ENCODE results near the gene CCNJL. TPM values are rescaled to one million over a fixed set of nuclear protein-coding genes. Genes with fewer than 3 reads are reported as not detected.
"Not testable (repeated sequence)": the region's sequence is repeated elsewhere in the genome, so short reads cannot be mapped to it uniquely, and the experiment has no call there.

CCNJL gene
- total RNA-seq, 1 donor from 2014 or later: 11.4 TPM

DNA sequence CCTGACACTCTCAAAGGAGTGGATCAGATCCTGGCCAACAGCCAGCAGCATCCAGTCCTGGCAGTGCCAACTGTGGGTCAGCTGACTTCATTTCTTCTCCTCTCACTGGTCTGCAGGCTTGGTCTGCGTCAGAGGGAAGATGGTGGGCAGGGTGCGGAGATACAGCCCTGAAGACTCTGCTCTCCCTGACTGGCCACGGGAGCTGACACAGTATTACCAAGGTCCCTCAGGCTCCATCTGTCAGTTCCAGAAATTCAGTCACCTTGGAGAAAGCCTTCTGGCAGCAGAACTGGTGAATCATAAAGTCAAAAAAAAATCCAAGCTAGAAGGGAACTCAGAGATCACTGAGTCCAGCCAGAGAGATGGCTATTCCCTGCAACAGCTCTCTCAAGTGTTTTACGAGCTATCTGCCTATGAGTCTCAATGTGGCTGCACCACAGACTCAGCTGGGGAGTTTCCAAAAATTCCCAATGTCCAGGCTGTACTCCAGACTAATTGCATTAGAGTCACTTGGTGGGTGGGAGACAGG lies 30.1 kb upstream of the CCNJL start:
- Mint-ChIP-seq H3K9me3 (ENCODE audit: low read depth) (no peaks in the 10 kb centered on the region), H3K4me3 (ENCODE audit: unreplicated experiment) (no peak overlapping the region), H3K4me1 (ENCODE audit: low read depth) (peaks cover 2% of the 10 kb centered on the region), H3K27ac (ENCODE audit: unreplicated experiment) (no peak overlapping the region), H3K27me3 (ENCODE audit: low read depth) (no peaks in the 10 kb centered on the region), H3K36me3 (ENCODE audit: low read depth) (no peaks in the 10 kb centered on the region)
- no peak for DNase-seq (ENCODE audit: low spot score)
- TF ChIP-seq, protein P1, sequence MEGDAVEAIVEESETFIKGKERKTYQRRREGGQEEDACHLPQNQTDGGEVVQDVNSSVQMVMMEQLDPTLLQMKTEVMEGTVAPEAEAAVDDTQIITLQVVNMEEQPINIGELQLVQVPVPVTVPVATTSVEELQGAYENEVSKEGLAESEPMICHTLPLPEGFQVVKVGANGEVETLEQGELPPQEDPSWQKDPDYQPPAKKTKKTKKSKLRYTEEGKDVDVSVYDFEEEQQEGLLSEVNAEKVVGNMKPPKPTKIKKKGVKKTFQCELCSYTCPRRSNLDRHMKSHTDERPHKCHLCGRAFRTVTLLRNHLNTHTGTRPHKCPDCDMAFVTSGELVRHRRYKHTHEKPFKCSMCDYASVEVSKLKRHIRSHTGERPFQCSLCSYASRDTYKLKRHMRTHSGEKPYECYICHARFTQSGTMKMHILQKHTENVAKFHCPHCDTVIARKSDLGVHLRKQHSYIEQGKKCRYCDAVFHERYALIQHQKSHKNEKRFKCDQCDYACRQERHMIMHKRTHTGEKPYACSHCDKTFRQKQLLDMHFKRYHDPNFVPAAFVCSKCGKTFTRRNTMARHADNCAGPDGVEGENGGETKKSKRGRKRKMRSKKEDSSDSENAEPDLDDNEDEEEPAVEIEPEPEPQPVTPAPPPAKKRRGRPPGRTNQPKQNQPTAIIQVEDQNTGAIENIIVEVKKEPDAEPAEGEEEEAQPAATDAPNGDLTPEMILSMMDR (IDR thresholded peaks at IDR 0.05): no peak

DNA sequence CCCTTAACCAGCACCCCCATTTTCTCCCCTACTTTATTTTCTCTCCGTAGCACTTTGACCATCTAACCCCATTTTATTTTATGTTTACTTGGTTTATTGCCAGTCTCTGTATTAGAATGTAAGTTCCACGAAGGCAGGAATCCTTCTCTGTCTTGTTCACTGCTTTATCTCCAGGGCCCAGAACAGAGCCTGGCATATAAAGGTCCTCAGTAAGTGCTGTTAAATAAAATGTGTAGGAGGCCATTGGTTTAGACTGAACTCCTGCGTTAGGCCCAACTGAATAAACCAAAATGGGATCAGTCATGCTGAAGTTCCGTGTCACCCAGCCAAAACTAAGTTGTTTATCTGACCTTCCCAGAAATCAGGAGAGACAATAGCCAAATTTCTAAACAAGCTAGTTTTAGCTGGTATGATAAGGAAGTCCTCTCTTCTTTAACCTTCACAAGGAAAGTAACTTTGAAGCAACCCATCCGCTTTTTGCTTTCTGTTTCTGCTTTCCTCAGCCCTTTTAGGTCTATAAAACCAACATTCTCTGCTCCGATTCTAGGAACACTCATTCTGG lies 29.0 kb upstream of the CCNJL start:
- no peaks in the 10 kb centered on the region for H3K36me3 Mint-ChIP-seq (ENCODE audit: low read depth)
- H3K4me3 Mint-ChIP-seq (ENCODE audit: unreplicated experiment): no peak overlapping the region
- TF ChIP-seq, protein P1 (IDR thresholded peaks at IDR 0.05): no peak
- no peaks in the 10 kb centered on the region for H3K27me3 Mint-ChIP-seq (ENCODE audit: low read depth)
- H3K27ac Mint-ChIP-seq (ENCODE audit: unreplicated experiment): no peak overlapping the region
- H3K9me3 Mint-ChIP-seq (ENCODE audit: low read depth): no peaks in the 10 kb centered on the region
- H3K4me1 Mint-ChIP-seq (ENCODE audit: low read depth): peaks cover 2% of the 10 kb centered on the region
- no peak for DNase-seq (ENCODE audit: low spot score)

DNA sequence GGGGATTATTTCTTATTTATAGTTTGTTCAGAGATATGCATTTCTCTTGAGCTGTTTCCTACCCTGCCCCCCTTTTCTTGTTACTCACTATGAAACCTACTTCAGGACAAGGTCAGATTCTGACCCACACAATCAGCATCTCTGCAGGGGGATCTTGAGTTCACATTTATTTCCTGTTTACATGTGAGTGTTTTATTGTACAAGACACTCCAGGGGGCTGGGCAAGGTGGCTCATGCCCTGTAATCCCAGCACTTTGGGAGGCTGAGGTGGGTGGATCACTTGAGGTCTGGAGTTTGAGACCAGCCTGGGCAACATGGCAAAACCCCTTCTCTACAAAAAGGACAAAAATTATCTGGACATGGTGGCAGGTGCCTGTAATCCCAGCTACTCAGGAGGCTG lies 28.1 kb upstream of the CCNJL start:
- H3K9me3 Mint-ChIP-seq (ENCODE audit: low read depth); H3K36me3 Mint-ChIP-seq (ENCODE audit: low read depth); DNase-seq (ENCODE audit: low spot score); H3K27me3 Mint-ChIP-seq (ENCODE audit: low read depth); H3K27ac Mint-ChIP-seq (ENCODE audit: unreplicated experiment); H3K4me1 Mint-ChIP-seq (ENCODE audit: low read depth); H3K4me3 Mint-ChIP-seq (ENCODE audit: unreplicated experiment): not testable (repeated sequence)

DNA sequence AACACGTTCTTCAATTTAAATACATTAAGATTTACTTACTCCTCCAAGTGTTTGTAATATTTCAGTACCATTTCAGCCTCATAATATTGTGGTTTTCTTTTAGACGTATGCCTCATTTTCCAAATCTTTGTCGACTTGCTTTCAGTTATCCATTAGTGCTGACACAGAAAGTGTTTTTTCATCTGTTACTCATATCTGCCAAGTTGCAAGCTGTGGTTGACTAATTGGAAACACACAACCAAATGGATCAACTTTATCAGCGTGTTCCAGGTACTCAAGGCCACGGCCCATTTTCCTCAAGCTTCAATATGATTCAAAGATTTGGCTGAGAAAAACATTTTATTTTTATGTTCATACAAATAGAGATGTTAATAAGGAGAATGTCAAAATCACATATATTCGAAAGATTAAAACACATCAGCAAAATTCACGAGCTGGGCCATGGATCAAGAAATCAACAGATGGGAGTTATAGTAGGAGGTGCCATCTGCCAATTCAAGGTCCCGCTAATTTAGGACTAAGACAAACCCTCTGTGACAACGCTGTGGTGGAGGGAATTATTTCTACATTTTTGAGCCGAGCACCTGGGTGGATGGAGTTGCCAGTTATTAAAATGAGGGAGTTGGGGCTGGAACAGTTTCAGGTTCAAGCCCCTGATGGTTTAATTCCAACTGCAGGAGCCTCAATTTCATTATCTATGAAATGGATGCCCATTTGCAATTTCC lies 27.2 kb upstream of the CCNJL start:
- Mint-ChIP-seq H3K27me3 (ENCODE audit: low read depth) (no peaks in the 10 kb centered on the region), H3K4me1 (ENCODE audit: low read depth) (no peaks in the 10 kb centered on the region), H3K36me3 (ENCODE audit: low read depth) (no peaks in the 10 kb centered on the region), H3K4me3 (ENCODE audit: unreplicated experiment) (no peak overlapping the region), H3K9me3 (ENCODE audit: low read depth) (no peaks in the 10 kb centered on the region), H3K27ac (ENCODE audit: unreplicated experiment) (no peak overlapping the region)
- TF ChIP-seq, protein P1 (IDR thresholded peaks at IDR 0.05): no peak
- no peak for DNase-seq (ENCODE audit: low spot score)

DNA sequence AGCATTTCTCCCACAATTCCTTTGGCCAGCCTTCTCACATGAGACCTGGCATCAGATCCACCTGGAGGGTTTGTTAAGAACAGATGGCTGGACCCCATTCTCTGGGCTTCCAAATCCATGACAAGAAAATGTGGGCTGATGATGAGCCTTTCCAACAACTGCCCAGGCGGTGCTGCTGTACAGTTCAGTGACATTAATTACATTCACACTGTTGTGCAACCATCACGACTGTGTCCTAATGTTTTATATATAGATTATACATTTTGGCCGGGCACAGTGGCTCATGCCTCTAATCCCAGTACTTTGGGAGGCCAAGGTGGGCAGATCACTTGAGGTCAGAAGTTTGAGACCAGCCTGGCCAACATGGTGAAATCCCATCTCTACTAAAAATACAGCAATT lies 22.4 kb upstream of the CCNJL start:
- H3K4me3 Mint-ChIP-seq (ENCODE audit: unreplicated experiment); H3K36me3 Mint-ChIP-seq (ENCODE audit: low read depth); H3K4me1 Mint-ChIP-seq (ENCODE audit: low read depth); H3K9me3 Mint-ChIP-seq (ENCODE audit: low read depth); H3K27ac Mint-ChIP-seq (ENCODE audit: unreplicated experiment); H3K27me3 Mint-ChIP-seq (ENCODE audit: low read depth); DNase-seq (ENCODE audit: low spot score): not testable (repeated sequence)

DNA sequence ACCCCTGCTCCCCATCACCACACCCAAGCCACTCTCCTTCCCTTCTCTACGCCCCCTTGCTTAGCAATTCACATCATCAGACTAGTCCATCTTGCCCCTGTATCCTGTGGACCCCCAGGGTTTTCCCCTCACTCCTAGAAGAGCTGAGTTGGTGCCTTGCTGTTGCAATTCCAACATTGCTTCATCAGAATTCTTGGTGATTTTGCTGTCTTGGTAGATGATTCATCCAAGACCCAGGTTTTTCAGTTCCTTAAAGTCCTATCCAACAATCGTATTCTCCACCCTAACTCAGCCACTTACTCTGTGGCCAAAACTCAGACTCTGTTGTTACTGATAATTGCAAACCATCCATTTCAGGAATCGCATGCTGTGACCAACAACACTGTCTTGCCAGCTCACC lies 21.4 kb upstream of the CCNJL start:
- Mint-ChIP-seq H3K27me3 (ENCODE audit: low read depth) (no peaks in the 10 kb centered on the region), H3K27ac (ENCODE audit: unreplicated experiment) (no peak overlapping the region), H3K4me1 (ENCODE audit: low read depth) (no peaks in the 10 kb centered on the region), H3K4me3 (ENCODE audit: unreplicated experiment) (no peak overlapping the region), H3K36me3 (ENCODE audit: low read depth) (no peaks in the 10 kb centered on the region), H3K9me3 (ENCODE audit: low read depth) (no peaks in the 10 kb centered on the region)
- TF ChIP-seq, protein P1 (IDR thresholded peaks at IDR 0.05): no peak
- no peak for DNase-seq (ENCODE audit: low spot score)
